ENCODE data around the gene NPHS1. TPM values are rescaled to one million over a fixed set of nuclear protein-coding genes. Genes with fewer than 3 reads are reported as not detected.
"Not testable (repeated sequence)": the region's sequence is repeated elsewhere in the genome, so short reads cannot be mapped to it uniquely, and the experiment has no call there.

Gene NPHS1
- total RNA-seq, 4 donors from 2014 or later: not detected

- Histone ChIP-seq H3K4me1 (peaks cover 5% of the 10 kb centered on the region), H3K27ac (no peak overlapping the region), H3K36me3 (no peaks in the 10 kb centered on the region), H3K27me3 (peaks cover 38% of the 10 kb centered on the region), H3K9me3 (no peaks in the 10 kb centered on the region), H3K4me3 (peak overlapping the region; percentile 16)
- WGBS: 6% methylated on average over 12 of the region's 15 CpGs
- DNase-seq (ENCODE audit: low spot score in 2 of 2): peak in 1 of 2 donors; percentile 76
- TF ChIP-seq POLR2A (IDR thresholded peaks at IDR 0.05) (no peak), CTCF (IDR thresholded peaks at IDR 0.05) (no peak), POLR2AphosphoS5 (IDR thresholded peaks at IDR 0.05) (no peak), EP300 (IDR thresholded peaks at IDR 0.05) (no peak)
These were observed 54.6 kb downstream of the NPHS1 start for GRCh38 chr19:35797663-35798062.

- Histone ChIP-seq H3K4me1 (peaks cover 5% of the 10 kb centered on the region), H3K27ac (no peak overlapping the region), H3K27me3 (peaks cover 38% of the 10 kb centered on the region), H3K4me3 (peak overlapping the region; percentile 16), H3K36me3 (no peaks in the 10 kb centered on the region), H3K9me3 (no peaks in the 10 kb centered on the region)
- DNase-seq (ENCODE audit: low spot score in 2 of 2): peak in 1 of 2 donors; percentile 67
- WGBS: 9% methylated on average over 33 of the region's 39 CpGs
- TF ChIP-seq POLR2A (IDR thresholded peaks at IDR 0.05) (no peak), CTCF (IDR thresholded peaks at IDR 0.05) (no peak), EP300 (IDR thresholded peaks at IDR 0.05) (no peak), POLR2AphosphoS5 (IDR thresholded peaks at IDR 0.05) (no peak)
These were observed 55.4 kb downstream of the NPHS1 start for GRCh38 chr19:35796645-35797542.

- not testable (repeated sequence) for H3K36me3 ChIP-seq; H3K9me3 ChIP-seq; H3K27ac ChIP-seq; H3K4me3 ChIP-seq; DNase-seq (ENCODE audit: low spot score in 2 of 2); H3K4me1 ChIP-seq
- 70% methylated on average over 1 of the region's 1 CpG for WGBS
- H3K27me3 ChIP-seq: peaks cover 38% of the 10 kb centered on the region
These were observed 56.7 kb downstream of the NPHS1 start for GRCh38 chr19:35795564-35795963.

GRCh38 chr19:35793381-35794165 is 58.7 kb downstream of the NPHS1 start:
- Histone ChIP-seq H3K4me3 (no peak overlapping the region), H3K9me3 (no peaks in the 10 kb centered on the region), H3K36me3 (no peaks in the 10 kb centered on the region), H3K27ac (no peak overlapping the region), H3K27me3 (peaks cover 30% of the 10 kb centered on the region), H3K4me1 (peaks cover 5% of the 10 kb centered on the region)
- TF ChIP-seq POLR2AphosphoS5 (IDR thresholded peaks at IDR 0.05): no peak
- no peak for TF ChIP-seq POLR2A (IDR thresholded peaks at IDR 0.05)
- TF ChIP-seq EP300 (IDR thresholded peaks at IDR 0.05): no peak
- TF ChIP-seq CTCF (IDR thresholded peaks at IDR 0.05): no peak
- WGBS: 72% methylated on average over 7 of the region's 7 CpGs
- DNase-seq (ENCODE audit: low spot score in 2 of 2): no peak

- H3K9me3 ChIP-seq: no peaks in the 10 kb centered on the region
These were observed 59.4 kb downstream of the NPHS1 start for GRCh38 chr19:35792888-35793287.

More at GRCh38 chr19:35792888-35793287, 59.4 kb downstream of the NPHS1 start:
- Histone ChIP-seq H3K27ac (no peak overlapping the region), H3K27me3 (peaks cover 24% of the 10 kb centered on the region), H3K4me1 (peaks cover 5% of the 10 kb centered on the region), H3K4me3 (no peak overlapping the region), H3K36me3 (no peaks in the 10 kb centered on the region)
- WGBS: 36% methylated on average over 1 of the region's 8 CpGs
- no peak for TF ChIP-seq POLR2AphosphoS5 (IDR thresholded peaks at IDR 0.05)
- no peak for TF ChIP-seq EP300 (IDR thresholded peaks at IDR 0.05)
- no peak for TF ChIP-seq POLR2A (IDR thresholded peaks at IDR 0.05)
- TF ChIP-seq CTCF (IDR thresholded peaks at IDR 0.05): no peak
- no peak for DNase-seq (ENCODE audit: low spot score in 2 of 2)
